Stimulated activated CD4-positive, alpha-beta T cell treated with anti-CD3 and anti-CD28 coated beads, Interleukin-2, amount 100 ng/mL, for 48 hours (primary cell): ENCODE data around the gene TRIM72.
"Not testable (repeated sequence)": the region's sequence is repeated elsewhere in the genome, so short reads cannot be mapped to it uniquely, and the experiment has no call there.

ENCODE experiments used
- DNase-seq, 2 donors: peaks; one replicate each; pipeline ENCODE4 v3.0.0-alpha.2; 2020

The TRIM72 gene

DNA sequence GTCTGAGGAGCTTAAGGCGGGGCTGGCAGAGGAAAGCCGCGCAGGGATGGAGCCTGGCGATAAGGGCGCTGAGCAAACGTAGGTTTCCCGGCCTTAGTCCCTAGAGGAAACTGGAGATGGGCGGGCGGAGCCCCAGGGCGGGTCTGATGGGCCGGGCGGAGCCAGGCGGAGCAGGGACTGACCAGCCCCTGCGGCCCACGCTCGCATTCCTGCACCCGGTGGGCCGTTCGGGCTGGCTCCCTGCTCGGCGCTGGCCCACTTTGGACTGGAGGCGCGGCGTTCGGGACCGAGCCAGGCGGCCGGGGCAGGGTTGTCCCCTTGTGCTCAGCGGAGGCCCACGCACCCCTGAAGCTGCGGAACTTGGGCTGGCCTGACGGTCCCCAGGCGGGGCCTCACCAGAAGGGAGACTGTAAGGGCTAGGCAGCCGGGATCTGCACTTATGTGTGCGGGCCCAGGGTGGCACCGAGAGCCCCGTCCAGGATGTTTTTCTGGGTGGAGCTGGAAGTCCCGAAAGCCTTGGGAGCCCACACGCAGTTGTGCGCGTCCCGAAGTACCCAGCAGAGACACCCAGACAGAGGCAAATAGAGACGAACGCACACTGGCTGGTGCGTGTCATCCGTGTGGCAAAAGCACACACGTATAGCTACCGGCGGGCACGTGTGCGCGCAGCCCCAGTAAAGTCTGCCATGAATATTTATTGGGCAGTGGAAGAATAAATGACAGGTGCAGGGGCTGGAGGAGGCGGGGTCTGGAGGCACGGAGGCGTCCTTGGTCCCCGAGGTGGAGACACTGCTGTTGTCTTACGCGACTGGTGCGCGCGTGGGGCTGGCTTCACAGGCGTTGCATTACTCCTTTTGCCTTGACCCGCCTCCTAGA lies 1.6 kb downstream of the TRIM72 start:
- no peak for DNase-seq

DNA sequence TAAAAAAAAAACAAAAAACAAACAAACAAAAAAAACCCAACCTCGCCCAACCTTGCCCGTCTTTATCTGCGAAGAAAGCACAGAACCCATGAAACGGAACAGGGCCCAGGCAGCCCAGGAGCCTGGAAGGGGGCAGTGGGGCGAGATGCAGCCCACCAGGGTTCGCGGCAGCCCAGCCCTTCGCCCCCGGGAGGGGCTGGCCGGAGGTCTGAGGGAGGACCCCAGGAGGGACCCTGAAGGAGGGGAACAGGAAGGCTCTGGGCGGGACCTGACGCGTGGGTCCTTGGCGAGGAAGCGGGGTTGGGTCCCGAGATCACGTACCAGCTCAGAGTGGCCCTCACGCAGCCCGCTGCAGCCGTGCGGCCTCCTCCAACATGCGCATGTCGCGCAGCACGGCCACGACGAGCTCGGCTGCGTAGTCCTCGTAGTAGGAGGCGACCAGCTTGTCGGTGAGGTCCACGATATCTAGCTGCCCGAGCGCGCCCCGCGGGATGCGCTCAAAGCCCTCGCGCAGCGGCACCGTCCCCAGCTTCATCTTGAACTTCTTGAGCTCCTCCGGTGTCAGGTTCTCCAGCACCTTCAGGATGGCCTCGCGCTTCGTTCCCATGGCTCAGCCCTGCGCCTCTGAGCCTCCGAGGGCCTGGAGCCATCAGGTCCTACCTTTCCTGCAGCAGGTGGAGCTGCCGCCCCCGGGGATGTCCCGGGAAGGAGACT lies 2.7 kb downstream of the TRIM72 start, which contains the start of gene PYDC1:
Gene PYDC1 (minus strand): TSS at position 714 of the 714 bp plus-strand sequence. CDS start 107 bp downstream, at position 607.
- no peak for DNase-seq

DNA sequence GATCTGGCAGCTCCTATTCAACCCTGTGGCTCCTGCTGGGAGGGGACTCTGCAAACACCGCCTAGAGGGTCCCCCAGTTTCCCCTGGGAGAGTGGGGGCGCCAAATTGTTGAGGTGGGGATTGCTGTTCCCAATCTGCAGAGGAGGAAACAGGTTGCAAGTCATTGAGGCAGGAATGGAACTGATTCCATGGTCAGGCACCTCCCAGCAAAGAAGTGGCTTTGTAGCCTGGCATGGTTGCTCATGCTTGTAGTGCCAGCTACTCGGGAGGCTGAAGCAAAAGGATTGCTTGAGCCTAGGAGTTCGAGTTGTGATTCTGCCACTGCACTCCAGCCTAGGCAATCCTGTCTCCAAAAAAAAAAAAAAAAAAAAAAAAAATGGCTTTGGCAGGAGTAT lies 3.2 kb downstream of the TRIM72 start:
- DNase-seq: no peak

DNA sequence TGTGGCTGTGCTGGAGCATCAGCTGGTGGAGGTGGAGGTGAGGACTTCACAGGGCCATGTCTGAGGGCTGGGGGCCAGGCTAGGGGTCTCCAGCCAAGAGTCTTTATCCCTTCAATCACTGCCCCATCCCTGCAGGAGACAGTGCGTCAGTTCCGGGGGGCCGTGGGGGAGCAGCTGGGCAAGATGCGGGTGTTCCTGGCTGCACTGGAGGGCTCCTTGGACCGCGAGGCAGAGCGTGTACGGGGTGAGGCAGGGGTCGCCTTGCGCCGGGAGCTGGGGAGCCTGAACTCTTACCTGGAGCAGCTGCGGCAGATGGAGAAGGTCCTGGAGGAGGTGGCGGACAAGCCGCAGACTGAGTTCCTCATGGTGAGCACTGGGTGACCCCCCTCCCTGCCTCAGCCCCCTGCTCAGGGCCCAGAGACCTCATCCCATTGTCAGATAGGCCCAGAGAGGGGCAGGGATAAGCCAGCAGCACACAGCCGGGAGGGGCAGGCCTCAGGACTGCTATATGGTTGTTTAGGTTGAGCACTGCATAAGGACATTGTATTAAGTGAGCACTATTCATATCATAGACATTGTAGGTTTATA lies 5.3 kb downstream of the TRIM72 start:
- no peak for DNase-seq

DNA sequence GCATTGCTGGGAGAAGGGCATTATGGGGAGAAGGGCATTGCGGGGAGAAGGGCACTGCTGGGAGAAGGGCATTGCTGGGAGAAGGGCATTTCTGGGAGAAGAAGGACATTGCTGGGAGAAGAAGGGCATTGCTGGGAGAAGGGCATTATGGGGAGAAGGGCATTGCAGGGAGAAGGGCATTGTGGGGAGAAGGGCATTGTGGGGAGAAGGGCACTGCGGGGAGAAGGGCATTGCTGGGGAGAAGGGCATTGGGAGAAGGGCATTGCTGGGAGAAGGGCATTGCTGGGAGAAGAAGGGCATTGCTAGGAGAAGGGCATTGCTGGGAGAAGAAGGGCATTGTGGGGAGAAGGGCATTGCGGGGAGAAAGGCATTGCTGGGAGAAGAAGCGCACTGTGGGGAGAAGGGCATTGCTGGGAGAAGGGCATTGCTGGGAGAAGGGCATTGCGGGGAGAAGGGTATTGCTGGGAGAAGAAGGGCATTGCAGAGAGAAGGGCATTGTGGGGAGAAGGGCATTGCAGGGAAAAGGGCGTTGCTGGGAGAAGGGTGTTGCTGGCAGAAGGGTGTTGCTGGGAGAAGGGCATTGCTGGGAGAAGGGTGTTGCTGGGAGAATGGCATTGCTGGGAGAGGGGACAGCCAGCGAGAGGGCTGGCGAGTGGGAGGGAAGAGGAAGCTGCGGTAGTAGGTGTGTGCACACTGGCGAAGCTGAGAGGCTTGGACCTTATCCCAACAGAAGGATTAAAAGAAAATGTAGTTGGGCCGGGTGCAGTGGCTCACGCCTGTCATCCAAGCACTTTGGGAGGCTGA lies 7.6 kb downstream of the TRIM72 start:
- DNase-seq: no peak

DNA sequence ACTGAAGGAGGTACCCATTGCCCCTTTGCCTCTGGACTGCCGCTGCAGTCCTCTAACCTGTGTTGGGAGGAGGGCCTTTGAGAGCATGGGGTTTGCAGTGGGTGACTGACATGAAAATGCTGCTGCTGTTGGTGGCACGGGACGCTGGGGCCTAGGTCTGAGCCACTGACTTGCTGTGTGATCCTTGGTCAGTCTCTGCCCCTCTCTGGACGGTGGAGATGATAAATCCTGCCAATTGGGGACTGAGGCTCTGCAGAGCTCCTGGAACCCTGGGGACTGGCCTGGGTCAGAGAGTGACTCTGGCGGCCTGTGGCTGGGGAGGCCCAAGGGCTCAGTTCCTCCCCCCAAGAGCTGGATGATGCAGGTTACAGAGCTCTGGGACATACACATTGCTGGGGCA lies 9.1 kb downstream of the TRIM72 start:
- DNase-seq: no peak

DNA sequence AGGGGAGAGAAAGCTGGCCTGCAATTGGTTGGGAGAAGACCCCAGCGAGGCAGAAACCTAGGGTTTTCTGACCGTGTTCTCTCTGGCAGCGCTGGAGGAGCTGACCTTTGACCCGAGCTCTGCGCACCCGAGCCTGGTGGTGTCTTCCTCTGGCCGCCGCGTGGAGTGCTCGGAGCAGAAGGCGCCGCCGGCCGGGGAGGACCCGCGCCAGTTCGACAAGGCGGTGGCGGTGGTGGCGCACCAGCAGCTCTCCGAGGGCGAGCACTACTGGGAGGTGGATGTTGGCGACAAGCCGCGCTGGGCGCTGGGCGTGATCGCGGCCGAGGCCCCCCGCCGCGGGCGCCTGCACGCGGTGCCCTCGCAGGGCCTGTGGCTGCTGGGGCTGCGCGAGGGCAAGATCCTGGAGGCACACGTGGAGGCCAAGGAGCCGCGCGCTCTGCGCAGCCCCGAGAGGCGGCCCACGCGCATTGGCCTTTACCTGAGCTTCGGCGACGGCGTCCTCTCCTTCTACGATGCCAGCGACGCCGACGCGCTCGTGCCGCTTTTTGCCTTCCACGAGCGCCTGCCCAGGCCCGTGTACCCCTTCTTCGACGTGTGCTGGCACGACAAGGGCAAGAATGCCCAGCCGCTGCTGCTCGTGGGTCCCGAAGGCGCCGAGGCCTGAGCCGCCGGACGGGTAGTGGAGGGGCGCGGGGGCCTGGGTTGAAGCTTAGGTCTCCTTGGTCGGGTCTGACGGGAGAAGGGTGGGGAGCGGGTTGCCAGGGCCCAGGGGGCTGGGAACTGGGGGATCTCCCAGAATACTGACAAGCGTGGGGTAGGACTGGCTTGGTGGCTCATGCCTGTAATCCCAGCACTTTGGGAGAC lies 10.4 kb downstream of the TRIM72 start:
- DNase-seq: no peak

DNA sequence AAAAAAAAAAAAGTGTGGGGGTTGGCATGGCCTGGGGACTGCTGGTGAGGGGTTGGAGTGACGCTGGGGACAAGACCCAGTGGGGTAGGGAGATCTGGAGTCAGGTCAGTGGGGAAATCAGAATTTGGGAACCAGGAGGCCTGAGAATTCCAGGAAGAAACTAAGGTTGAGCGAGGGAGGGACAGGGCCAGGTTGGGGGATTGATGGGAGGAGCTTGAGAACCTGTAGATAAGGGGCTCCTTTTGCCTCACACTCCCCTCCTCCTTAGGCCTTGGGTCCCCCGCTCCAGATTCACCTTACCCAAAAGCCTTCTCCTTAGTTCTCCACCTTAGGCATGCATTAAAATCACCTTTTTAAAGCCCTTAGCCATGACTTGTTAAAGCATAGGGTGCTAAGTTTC lies 11.3 kb downstream of the TRIM72 start:
- DNase-seq: no peak

DNA sequence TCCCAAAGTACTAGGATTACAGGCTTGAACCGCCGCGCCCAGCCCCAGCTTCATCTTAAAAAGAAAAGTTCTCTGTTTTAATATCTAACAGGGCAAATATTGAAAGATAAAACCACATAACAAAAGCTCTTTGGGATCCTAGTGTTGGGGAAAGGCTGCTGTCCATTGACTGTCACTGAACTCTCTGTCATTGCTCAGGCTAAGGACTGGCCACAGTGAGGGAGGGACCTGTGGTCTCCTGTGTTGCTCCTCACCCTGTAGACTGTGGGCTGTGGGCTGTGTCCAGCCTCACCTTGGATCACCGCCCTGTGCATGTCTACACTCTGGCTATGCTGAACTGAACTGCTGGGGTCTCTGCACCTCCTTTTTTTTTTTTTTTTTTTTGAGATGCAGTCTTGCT lies 14.3 kb downstream of the TRIM72 start:
- no peak for DNase-seq

DNA sequence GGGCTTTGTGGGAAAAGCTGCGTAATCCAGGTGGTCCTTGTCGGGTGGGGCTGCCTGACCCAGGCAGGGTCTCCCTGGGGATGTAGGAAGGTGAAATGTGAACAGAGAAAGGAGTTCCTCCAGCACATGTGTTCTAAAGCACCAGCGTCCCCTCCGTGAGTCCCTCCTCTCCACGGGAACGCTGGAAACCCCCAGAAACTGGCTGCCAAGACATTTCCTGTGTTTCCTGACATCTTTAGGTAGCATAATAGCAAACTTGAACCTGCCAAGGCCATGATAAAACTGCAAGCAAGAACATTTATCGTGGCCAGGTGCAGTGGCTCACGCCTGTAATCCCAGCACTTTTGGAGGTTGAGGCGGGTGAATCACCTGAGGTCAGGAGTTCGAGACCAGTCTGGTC lies 15.6 kb downstream of the TRIM72 start:
- DNase-seq: no peak

DNA sequence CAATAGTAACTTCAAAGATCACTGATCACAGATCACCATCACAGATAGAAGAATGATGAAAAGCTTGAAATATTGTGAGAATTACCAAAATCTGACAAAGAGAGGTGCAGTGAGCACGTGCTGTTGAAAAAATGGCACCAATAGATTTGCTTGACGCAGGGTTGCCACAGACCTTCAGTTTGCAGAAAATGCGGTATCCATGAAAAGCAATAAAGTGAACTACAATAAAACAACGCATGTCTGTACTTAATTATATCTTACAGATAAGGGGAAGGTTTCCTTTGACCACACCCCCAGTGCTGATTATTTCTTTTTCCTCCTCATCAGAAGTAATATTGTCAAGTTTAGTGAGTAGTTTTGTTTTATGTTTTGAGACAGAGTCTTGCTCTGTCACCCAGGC lies 24.1 kb downstream of the TRIM72 start:
- no peak for DNase-seq

DNA sequence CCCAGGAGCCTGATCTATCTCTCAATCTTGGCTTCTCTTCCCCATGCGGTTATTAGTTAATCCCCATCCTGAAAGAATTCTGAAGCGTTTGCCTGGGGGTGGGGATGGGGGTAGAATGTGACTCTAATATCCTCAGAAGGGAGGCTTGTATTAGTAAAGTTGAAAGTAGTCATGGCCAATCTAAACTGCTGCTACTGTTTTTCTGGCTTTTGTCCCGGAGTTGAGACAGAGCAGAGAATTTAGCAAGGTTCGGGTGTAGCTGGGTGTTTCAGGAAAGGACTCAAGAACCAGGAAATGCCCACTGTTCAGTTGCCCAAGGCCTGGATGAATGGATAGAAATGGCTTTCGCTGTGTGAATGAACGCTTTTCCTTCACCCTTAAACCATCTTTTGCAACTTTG lies 28.3 kb downstream of the TRIM72 start:
- DNase-seq: no peak

DNA sequence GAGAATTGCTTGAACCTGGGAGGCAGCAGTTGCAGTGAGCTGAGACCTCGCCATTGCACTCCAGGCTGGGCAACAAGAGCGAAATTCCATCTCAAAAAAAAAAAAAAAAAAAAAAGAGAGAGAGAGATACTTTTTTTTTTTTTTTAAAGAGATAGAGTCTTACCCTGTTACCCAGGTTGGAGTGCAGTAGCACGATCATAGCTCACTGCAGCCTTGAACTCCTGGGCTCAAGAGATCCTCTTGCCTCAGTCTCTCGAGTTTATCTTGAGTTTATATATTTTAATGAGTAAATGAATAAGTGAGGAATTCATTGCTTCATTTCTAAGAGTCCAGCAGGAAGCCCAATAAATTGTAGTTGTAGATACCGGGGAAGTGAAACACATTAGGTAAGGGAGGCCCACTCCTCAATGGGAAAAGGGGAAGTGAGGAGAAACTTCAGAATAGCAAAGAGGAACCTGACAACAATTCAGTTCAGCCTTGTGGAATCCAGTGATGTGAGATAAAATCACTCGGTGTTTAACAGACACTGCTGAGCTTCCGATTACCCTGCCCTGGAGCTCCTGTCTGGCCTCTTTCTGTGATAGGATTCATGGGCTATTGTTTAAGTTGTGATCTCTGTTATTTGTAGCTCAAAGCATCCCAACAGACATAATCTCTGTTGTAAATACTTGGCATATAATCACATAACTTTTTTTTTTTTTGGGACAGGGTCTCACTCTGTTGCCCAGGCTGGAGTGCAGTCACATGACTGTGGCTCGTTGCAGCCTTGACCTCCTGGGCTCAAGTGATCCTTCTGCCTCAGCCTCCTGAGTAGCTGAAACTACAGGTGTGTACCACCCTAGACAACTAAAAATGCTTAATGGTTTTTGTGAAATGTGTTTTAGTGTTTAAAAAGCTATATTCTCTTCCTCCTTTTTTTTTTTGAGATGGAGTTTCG lies 30.1 kb downstream of the TRIM72 start:
- no peak for DNase-seq

DNA sequence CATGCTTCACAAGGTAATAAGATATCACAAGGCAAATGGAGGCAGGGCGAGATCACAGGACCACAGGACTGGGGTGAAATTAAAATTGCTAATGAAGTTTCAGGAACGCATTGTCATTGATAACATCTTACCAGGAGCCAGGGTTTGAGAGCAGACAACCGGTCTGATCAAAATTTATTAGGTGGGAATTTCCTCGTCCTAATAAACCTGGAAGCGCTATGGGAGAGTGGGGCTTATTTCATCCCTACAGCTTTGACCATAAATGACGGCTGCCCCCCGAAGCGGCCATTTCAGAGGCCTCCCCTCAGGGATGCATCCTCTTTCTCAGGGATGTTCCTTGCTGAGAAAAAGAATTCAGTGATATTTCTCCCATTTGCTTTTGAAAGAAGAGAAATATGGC lies 31.7 kb downstream of the TRIM72 start:
- not testable (repeated sequence) for DNase-seq

DNA sequence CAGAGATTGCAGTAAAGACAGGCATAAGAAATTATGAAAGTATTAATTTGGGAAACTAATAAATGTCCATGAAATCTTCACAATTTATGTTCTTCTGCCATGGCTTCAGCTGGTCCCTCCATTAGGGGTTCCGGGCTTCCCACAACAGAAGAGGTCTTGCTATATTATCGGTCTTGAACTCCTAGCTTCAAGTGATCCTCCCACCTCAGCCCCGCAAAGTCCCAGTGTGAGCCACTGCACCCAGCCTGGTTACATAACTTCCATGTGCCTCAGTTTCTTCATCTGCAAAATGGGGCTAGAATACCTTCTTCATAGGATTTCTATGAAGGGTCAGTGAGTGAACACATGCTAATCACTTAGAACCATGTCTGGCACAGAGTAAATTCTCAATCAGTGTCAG lies 32.4 kb downstream of the TRIM72 start:
- no peak for DNase-seq

DNA sequence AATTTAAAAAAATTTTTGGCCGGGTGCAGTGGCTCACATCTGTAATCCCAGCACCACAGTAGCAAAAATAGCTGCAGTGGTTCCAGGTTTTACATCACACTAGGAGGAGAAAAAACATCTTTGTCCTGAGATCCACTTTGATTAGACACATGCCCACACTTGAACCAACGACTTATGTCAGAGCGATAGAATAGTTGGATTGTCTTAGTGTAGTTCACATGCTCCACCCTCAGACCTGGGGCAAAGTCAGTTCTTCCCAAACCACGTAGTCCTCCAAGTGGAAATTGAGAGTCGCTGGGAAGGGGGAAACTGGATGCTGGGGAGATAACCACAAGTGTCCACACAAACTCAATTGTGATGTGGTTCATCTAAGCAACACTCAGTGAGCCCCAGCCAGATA lies 34.4 kb downstream of the TRIM72 start:
- DNase-seq: no peak

DNA sequence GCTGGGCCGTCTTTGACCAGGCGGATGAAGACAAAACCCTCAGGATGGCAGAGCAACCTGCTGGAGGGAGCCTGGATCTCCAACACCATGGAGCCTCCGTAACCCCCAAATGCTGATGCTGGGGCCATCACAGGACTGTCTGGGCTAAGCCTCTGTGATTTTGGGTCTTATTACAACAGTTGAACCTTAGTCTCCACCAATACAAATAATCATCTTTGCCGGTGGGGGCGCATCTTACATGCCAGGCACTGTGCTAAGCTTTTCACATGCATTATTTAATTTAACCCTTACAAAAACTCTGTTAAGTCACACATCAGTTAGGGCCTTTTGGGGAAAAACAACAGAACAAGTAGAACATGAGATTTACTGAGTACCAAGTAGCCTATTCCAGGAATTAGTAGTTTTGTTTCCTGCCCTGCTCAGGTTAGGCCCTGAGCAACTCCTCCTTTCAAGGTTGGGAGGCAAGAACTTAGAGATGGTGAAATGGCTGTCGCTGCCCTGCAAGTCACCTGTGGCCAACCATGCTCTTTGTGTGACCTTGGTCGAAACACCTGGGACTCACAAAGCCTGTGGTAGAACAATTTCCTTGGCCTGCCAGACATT lies 37.0 kb downstream of the TRIM72 start:
- DNase-seq: no peak

DNA sequence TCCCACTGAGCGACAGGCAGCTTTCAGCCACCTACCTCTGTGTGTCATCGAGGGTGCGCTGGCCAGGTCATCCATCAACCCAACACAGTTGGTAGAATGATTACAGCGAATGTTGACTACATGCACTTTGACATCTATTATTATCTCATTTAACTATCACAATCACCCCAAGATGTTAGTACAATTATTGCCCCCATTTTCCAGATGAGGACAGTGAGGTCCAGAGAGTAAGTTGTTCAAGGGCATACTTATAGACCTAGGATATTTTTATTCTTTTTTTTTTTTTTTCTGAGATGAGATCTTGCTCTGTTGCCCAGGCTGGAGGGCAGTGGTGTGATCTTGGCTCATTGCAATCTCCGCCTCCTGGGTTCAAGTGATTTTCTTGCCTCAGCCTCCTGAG lies 37.5 kb downstream of the TRIM72 start:
- no peak for DNase-seq

DNA sequence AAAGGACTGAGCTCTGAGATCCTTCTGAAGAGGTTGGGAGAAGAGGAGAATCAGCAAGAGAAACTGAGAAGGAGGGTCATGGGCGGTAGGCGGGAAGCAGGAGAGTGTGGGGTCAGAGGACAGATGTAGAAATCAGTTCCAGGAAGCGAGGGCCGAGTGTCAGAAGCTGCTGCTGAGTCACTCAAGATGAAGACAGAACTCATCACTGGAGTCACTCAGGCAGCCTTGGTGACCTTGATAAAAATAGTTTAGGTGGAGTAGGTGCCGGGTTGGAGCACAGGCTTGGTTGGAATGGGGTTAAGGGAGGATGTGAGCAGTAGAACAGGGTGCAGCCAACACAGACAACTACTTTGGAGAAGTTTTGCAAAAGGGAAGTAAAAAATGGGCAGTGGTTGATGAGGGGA lies 39.7 kb downstream of the TRIM72 start:
- DNase-seq: peak in 1 of 2 donors; percentile 38

DNA sequence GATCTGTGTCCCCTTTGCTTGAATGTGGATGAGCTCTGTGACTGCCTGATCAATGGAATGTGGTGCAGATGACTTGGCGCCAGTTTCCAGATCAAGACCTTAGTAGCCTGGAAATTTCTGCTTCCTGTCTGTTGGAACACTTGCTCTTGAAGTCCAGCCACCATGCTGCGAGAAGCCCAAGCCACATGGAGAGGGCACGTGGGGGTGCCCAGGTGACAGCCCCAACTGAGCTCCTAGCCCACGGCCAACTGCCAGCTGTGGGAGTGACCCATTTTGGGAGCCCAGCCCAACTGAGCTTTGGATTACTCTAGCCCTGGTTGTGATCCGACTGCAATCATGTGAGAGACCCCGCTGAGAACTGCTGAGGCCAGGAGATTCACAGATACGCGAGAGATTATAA lies 42.5 kb downstream of the TRIM72 start:
- no peak for DNase-seq
